ENCODE measurements around the gene PILRA. TPM values are rescaled to one million over a fixed set of nuclear protein-coding genes. Genes with fewer than 3 reads are reported as not detected.

Gene PILRA
- polyA plus RNA-seq, 1 of the 3 experiments (the other 2 are of a cell fraction): 0.89 TPM

DNA sequence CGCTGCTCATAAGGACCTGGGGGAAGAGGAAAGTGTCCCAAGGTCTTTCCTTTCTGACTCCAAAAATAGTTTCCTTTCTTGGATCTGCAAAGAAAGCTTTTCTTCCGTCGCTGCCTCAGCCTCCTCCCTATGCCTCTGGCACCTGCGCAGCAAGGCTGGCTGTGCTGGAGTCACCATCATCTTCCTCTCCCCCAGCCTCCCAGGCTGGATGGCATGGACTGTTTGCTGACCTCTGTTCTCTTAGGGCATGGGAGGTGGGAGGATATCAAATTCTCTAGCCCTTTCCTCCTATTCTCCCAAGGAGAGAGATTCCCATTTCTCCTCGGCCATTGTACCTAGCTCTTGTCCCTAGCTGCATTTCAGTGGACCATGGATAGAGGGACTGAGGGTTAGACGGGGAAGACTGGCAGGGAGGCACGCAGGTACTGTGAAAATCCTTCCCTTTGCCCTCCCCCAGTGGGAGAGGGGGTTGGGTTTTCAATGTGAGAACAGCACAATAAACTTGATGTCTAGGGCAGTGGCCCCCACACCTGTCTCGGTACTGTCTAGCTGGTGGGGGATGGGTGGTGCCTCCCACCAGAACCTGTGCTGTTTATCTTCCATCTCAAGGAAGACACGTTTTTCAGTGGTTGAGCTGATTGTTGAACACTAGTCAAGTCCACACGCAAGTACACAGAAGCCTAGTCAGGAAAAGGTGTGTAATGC, 60.5 kb downstream of the PILRA start:
- Histone ChIP-seq H3K79me2 (ENCODE audit: insufficient read depth) (peaks cover 63% of the 10 kb centered on the region), H3K9me2 (no peaks in the 10 kb centered on the region), H3K36me3 (replicated peaks in 1 of 2; ENCODE audit: control insufficient read depth in 1 of 2, insufficient read depth in 2 of 2, low read length in 1 of 2) (peaks cover 41 to 43% of the 10 kb centered on the region in 2 experiments), H3K9ac (no peak overlapping the region), H3K27ac (ENCODE audit: low read depth in 2 of 2, low read length in 1 of 2) (peak overlapping the region; percentile 2 to 99; a peak in 2 of 4 replicates), H4K20me1 (ENCODE audit: insufficient read depth) (peaks cover 13% of the 10 kb centered on the region), H3K4me2 (no peak overlapping the region), H3K4me1 (ENCODE audit: control insufficient read depth in 1 of 2, insufficient read depth in 2 of 2, low read depth in 1 of 2, low read length in 1 of 2) (peaks cover 23 to 47% of the 10 kb centered on the region in 2 experiments; a peak in 3 of 4 replicates), H3F3A (replicated peaks; ENCODE audit: insufficient read depth) (peaks cover 35% of the 10 kb centered on the region), H3K27me3 (ENCODE audit: insufficient read depth) (no peaks in the 10 kb centered on the region), H3K9me3 (no peaks in the 10 kb centered on the region), H2AFZ (ENCODE audit: low read depth) (no peak overlapping the region), H3K4me3 (ENCODE audit: low read depth in 2 of 2, low read length in 1 of 2) (no peak overlapping the region)
- CTCF ChIA-PET: interaction anchor here (1.3 to 2.3 kb wide), 3 partner anchors 17 to 50 kb away, joined by 3 to 14 read pairs (median 4); partner anchors contain the start of gene NYAP1
- no peak for TF ChIP-seq GATA2 (CRISPR knock-in tag; IDR thresholded peaks at IDR 0.05)
- no peak for TF ChIP-seq RCOR1 (IDR thresholded peaks at IDR 0.05; ENCODE audit: low read length)
- no peak for TF ChIP-seq RAD21 (IDR thresholded peaks at IDR 0.05; ENCODE audit: low read length)
- no peak for TF ChIP-seq RFX5 (IDR thresholded peaks at IDR 0.05; ENCODE audit: low read length)
- no peak for TF ChIP-seq TCF12 (IDR thresholded peaks at IDR 0.05)
- TF ChIP-seq POLR2AphosphoS5 (IDR thresholded peaks at IDR 0.05; ENCODE audit: low read depth, low read length): peak; percentile 42; the same call in 1 of the 2 replicates
- no peak for TF ChIP-seq MXI1 (IDR thresholded peaks at IDR 0.05; ENCODE audit: low read depth, low read length)
- TF ChIP-seq ELF1 (IDR thresholded peaks at IDR 0.05): no peak
- no peak for TF ChIP-seq TEAD4 (IDR thresholded peaks at IDR 0.05; ENCODE audit: borderline replicate concordance, insufficient read depth)
- TF ChIP-seq EP300 (IDR thresholded peaks at IDR 0.05; ENCODE audit: borderline replicate concordance in 1 of 2, low read depth in 1 of 2, low read length in 1 of 2): no peak
- TF ChIP-seq NRF1 (IDR thresholded peaks at IDR 0.05; ENCODE audit: low read depth, low read length): no peak
- peak; percentile 55 for TF ChIP-seq CHD2 (IDR thresholded peaks at IDR 0.05; ENCODE audit: low read length, partially characterized antibody)
- no peak for TF ChIP-seq TAF1 (IDR thresholded peaks at IDR 0.05; ENCODE audit: borderline replicate concordance, low read depth, low read length)
- no peak for TF ChIP-seq NFIC (IDR thresholded peaks at IDR 0.05; ENCODE audit: borderline replicate concordance)
- no peak for TF ChIP-seq SMC3 (IDR thresholded peaks at IDR 0.05; ENCODE audit: low read depth, low read length)
- TF ChIP-seq GABPA (IDR thresholded peaks at IDR 0.05; ENCODE audit: low read depth): no peak
- DNase-seq: no peak
- WGBS (ENCODE audit: low lambda C conversion rate): 93% methylated on average over 10 of the region's 10 CpGs
- POLR2A ChIA-PET: interaction anchor here (0.8 kb wide), 1 partner anchor 32 kb away, joined by 3 read pairs; no protein-coding TSS in a partner anchor

DNA sequence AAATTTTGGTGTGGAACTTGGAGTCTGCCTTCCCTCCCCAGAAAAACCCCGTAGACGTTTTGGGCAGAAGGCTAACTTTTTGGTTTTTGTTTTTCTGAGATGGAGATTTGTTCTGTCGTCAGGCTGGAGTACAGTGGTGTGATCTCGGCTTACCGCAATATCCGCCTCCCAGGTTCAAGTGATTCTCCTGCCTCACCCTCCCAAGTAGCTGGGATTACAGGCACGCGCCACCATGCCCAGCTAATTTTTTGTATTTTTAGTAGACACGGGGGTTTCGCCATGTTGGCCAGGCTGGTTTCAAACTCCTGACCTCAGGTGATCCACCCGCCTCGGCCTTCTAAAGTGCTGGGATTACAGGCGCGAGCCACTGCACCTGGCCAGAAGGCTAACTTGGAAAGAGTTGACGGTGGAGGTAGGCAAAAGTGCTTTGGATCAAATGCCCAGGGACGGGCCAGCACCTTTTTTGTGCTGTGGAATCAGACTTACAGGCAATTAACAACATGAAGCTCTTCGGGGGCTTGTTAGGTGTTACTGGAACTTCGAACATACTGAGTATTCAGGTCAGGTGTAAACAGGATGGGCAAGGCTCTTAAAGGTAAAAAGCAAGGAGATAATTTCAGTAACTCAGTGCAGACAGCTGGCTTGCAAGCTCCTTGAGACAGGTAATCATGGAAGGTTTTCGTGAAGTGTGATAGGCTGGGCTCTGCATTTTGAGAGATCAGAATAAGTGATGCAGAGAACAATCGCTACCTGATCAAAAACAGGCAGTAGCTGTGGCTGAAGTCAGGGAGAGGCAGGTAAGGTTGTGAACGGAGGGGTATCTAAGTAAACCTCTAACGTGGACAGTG, 61.2 kb downstream of the PILRA start:
- peak overlapping the region; percentile 79 to 93 for H3K4me3 ChIP-seq (ENCODE audit: low read depth in 2 of 2, low read length in 1 of 2)
- peaks cover 13% of the 10 kb centered on the region for H4K20me1 ChIP-seq (ENCODE audit: insufficient read depth)
- H3K9me2 ChIP-seq: no peaks in the 10 kb centered on the region
- ChIA-PET CTCF (interaction anchor here (0.7 to 2.3 kb wide), 5 partner anchors 16 to 49 kb away, joined by 3 to 14 read pairs (median 4); partner anchors contain the start of gene NYAP1), POLR2A (interaction anchor here (0.8 kb wide), 1 partner anchor 33 kb away, joined by 3 read pairs; no protein-coding TSS in a partner anchor)
- H3K27ac ChIP-seq (ENCODE audit: low read depth in 2 of 2, low read length in 1 of 2): peak overlapping the region; percentile 79 to 99; a peak in 3 of 4 replicates
- peaks cover 40% of the 10 kb centered on the region for H3F3A ChIP-seq (replicated peaks; ENCODE audit: insufficient read depth)
- peaks cover 63% of the 10 kb centered on the region for H3K79me2 ChIP-seq (ENCODE audit: insufficient read depth)
- H3K4me2 ChIP-seq: peak overlapping the region; percentile 100
- DNase-seq: no peak
- peak overlapping the region; percentile 91 for H3K9ac ChIP-seq
- H3K4me1 ChIP-seq (ENCODE audit: control insufficient read depth in 1 of 2, insufficient read depth in 2 of 2, low read depth in 1 of 2, low read length in 1 of 2): peaks cover 23 to 47% of the 10 kb centered on the region in 2 experiments; a peak in 3 of 4 replicates
- no peaks in the 10 kb centered on the region for H3K27me3 ChIP-seq (ENCODE audit: insufficient read depth)
- 88% methylated on average over 22 of the region's 22 CpGs for WGBS (ENCODE audit: low lambda C conversion rate)
- H3K36me3 ChIP-seq (replicated peaks in 1 of 2; ENCODE audit: control insufficient read depth in 1 of 2, insufficient read depth in 2 of 2, low read length in 1 of 2): peaks cover 41 to 43% of the 10 kb centered on the region in 2 experiments
- H3K9me3 ChIP-seq: no peaks in the 10 kb centered on the region
- H2AFZ ChIP-seq (ENCODE audit: low read depth): no peak overlapping the region
- TF ChIP-seq NFIC (IDR thresholded peaks at IDR 0.05; ENCODE audit: borderline replicate concordance) (no peak), EZH2phosphoT487 (IDR thresholded peaks at IDR 0.05; ENCODE audit: borderline replicate concordance, low read depth) (no peak), YY1 (IDR thresholded peaks at IDR 0.05; ENCODE audit: low read depth) (no peak), FOXM1 (IDR thresholded peaks at IDR 0.05; ENCODE audit: low read depth) (no peak), TAF1 (IDR thresholded peaks at IDR 0.05; ENCODE audit: borderline replicate concordance, low read depth, low read length) (no peak), RFX5 (IDR thresholded peaks at IDR 0.05; ENCODE audit: low read length) (no peak), GATA2 (CRISPR knock-in tag; IDR thresholded peaks at IDR 0.05) (no peak), POLR2AphosphoS5 (IDR thresholded peaks at IDR 0.05; ENCODE audit: low read depth, low read length) (no peak; the same call in 1 of the 2 replicates)
- TF ChIP-seq, protein P1, sequence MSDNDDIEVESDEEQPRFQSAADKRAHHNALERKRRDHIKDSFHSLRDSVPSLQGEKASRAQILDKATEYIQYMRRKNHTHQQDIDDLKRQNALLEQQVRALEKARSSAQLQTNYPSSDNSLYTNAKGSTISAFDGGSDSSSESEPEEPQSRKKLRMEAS (IDR thresholded peaks at IDR 0.05; ENCODE audit: low read depth): no peak
- TF ChIP-seq, protein P2, sequence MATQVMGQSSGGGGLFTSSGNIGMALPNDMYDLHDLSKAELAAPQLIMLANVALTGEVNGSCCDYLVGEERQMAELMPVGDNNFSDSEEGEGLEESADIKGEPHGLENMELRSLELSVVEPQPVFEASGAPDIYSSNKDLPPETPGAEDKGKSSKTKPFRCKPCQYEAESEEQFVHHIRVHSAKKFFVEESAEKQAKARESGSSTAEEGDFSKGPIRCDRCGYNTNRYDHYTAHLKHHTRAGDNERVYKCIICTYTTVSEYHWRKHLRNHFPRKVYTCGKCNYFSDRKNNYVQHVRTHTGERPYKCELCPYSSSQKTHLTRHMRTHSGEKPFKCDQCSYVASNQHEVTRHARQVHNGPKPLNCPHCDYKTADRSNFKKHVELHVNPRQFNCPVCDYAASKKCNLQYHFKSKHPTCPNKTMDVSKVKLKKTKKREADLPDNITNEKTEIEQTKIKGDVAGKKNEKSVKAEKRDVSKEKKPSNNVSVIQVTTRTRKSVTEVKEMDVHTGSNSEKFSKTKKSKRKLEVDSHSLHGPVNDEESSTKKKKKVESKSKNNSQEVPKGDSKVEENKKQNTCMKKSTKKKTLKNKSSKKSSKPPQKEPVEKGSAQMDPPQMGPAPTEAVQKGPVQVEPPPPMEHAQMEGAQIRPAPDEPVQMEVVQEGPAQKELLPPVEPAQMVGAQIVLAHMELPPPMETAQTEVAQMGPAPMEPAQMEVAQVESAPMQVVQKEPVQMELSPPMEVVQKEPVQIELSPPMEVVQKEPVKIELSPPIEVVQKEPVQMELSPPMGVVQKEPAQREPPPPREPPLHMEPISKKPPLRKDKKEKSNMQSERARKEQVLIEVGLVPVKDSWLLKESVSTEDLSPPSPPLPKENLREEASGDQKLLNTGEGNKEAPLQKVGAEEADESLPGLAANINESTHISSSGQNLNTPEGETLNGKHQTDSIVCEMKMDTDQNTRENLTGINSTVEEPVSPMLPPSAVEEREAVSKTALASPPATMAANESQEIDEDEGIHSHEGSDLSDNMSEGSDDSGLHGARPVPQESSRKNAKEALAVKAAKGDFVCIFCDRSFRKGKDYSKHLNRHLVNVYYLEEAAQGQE (IDR thresholded peaks at IDR 0.05; ENCODE audit: low read depth, low read length): no peak

All from SK-N-SH (cell line).